Left forelimb (tissue), 1 donor: ENCODE measurements around the gene PRKD3.
A peak's percentile ranks its signal among the peaks of the same experiment; 100 is the strongest.

Experiments
- DNase-seq: peaks from one replicate; pipeline ENCODE4 v3.0.0-alpha.2; 2018; ENCODE audit warnings: low spot score

PRKD3 gene

DNA sequence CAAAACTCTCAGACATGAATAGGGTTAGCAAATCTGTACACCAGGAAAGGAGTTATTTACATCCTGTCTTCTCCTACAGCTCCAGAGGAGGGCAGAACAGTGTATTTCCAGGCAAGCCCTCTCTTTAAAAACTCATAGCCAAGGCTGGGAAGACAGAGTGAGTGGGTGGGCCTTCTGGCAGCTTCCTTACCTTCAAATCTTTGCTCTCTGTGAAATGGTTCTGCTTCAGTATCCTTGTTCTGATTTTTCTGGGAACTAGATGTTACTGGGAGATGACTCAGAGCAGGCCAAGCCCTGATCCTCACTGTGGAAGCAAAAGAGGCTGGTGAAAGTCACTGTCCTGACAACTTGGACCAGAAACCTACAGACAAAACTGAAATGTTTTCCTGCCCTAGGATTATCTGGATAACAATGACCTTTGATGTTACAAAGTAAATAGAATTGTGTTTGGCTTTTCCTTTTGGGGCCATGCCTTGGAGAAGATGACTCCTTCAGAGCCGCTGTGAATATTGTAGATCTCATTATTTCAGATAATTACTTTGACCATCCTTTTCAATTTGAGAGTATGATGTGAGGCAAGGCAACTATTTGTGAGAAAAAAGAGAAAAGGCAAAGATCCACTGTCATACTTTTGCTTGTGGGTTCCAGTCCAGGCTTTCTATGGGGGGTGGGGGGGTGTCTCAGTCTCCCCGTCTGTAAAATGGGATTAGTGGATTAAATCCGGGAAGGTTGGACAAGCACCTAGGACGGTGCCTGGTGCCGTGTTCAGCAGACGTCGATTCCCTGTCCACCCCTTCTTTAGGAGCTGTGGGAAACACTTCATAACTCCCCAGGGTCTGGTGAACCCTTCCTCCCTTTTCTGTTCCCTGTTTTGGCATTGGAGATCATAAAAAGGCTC, 19.2 kb upstream of the PRKD3 start:
- no peak for DNase-seq

DNA sequence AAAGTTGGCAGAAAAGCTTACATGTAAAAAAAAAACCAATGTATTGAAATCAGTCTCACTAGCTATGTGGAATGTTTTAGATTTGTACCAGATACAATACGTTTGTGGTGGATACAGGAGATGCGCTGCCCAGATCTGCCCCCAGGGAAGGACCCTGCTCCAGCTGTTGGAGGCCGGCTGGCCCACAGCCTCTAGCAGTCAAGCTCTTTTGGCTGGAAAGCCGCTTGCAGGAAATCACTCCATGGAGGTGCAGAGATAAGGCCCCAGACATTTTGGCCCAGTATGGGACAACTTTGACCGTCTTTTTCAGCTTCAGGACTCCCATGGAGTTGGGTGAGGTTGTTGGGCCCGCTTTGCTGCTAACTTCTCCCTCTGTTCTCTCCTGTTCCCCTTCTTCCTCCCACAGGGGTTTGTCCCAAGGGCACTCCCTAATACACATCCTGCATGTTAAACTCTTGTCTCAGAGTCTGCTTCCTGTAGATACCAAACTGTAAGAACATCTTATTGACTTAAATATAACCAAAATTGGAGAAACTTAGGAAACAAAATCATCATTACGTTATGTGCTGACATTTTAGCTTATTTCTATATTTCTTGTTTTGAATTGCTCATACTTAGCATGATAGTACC, 18.1 kb upstream of the PRKD3 start:
- no peak for DNase-seq

DNA sequence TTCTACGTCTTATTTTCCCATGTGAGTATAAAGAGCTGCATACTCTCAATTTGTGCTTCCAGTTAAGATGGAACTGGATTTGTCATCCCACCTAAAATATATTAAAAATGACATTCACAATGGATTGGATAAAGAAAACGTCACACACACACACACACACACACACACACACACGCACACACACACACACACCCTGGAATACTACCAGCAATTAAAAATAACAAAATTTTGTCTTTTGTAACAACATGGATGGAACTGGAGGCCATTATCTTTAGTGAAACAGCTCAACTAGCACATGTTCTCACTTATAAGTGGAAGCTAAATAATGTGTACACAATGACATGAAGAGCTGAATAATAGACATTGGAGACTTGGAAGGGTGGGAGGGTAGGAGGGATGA, 16.0 kb upstream of the PRKD3 start:
- DNase-seq, result no peak

DNA sequence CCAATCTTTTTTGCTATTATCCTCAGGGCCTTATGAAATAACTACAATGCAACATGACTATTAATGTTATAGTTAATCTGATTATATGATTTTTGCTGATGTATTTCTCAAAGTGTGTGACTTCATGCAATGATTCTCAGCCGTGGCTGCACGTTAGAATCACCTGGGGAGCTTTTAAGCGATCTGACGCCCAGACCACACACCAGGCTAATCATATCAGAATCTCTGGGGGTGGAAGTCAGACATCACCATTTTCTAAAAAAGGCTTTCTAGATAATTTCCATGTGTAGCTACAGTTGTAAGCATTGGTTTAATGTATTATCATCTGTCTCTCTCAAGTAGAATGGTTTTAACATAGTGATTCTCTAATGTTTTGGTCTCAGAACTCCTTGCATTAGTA, 14.3 kb upstream of the PRKD3 start:
- no peak for DNase-seq

DNA sequence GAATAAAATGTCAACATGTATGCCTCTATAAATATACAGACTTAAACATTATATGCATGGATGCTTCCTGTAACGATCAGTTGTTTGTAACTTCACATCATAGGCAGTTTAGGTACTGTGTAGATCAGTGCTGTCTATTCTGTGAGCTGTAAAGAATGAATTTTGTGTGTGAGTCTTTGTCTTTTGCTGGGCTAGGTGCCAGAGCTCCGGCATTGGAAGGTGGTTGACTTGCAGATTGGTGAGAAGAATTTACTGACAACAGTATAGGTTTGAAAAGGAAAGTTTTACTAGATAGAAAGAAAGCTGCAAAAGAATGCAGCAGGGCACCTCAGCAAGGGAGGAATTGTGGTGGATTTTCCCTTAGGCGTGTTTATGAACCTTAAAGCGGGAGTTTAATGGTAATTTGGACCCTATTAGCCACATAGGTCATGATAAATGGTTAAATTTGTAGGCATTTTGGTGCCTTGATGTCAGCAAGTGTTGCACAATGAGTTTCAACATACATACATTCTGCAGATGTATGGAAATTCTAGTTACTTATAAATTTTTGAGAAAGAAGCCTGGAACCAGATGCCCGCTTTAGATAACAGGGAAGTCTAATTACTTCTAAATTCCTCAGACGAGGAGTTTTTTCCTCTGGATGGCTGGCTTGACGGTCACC, 13.1 kb upstream of the PRKD3 start:
- no peak for DNase-seq

- no peak for DNase-seq
These were observed 11.0 kb upstream of the PRKD3 start for GRCh38 chr2:37335604-37336003.

GRCh38 chr2:37333256-37333655, 8.6 kb upstream of the PRKD3 start:
- no peak for DNase-seq

GRCh38 chr2:37332560-37332959, 7.9 kb upstream of the PRKD3 start:
- DNase-seq, result no peak

- no peak for DNase-seq
These were observed 6.0 kb upstream of the PRKD3 start for GRCh38 chr2:37330681-37331080.

GRCh38 chr2:37326866-37327634, 2.4 kb upstream of the PRKD3 start:
- DNase-seq, result no peak

GRCh38 chr2:37326285-37326684, 1.7 kb upstream of the PRKD3 start:
- DNase-seq, result no peak

GRCh38 chr2:37325625-37326071, 1.0 kb upstream of the PRKD3 start:
- no peak for DNase-seq

GRCh38 chr2:37324536-37324785, 172 bp downstream of the PRKD3 start:
- no peak for DNase-seq

DNA sequence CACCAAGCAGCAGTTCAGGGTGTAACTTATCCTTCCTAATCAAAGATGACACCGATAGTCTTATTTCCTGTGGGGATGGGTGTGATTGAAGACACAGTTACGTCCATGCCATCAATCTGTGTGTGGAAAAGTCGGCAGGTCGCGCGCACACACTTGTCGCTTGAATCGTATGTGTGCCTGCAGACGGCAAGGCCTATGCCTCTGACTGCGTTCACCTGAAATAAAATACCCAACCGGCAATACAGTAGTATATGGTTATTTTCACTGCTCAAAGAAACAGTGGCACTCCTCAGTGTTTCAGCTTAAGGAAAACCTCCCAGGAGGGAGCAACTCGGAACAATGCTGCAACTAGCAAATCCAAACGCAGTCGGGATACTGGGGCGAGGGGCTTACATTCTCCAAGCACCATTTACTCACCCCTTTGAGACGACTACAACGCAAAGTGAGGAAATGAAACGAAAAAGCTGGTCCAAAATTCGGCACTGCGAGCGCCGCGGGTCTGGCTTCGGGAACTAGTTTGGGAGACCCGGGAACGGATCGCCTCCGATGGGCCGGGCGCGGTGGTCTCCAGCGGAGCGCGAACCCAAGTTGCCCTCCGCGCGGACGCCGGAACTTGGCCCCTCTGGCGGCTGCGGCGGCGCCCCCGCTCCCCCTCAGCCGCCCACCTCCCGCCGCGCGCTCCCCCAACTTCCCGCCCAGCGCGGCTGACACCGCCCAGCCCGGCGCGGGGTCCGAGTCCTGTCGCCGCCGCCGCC, 675 bp downstream of the PRKD3 start:
- peak; percentile 73 for DNase-seq

DNA sequence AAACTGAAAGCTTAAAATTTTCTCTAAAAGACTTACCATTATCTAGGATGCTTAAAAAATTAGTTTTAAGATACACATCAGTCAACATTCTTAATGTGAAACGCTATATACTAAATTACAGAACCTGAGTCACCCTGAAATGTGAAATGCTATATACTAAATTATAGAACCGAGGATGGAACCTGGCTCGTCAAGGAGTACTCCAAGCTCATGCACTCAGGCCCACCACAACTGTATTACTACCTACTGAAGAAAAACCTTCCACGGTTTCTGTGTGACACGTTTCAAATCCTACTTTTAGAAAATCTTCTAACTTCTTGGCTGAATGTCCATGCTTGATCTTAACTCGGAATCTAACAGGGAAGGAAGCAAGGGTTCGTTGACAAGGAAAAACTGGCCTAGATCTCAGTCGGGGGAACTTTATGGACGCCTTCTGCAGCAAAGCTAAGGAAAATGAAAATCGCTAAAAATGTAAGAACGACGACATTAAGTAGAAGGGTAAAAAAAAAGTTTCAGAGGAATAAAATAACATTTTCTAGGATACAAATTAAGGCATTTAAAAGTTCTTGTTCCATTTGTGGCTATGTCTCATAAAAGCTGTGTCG, 1.4 kb downstream of the PRKD3 start:
- DNase-seq, result no peak

- no peak for DNase-seq
These were observed 2.3 kb downstream of the PRKD3 start for GRCh38 chr2:37322368-37322767.

- DNase-seq, result no peak
These were observed 3.5 kb downstream of the PRKD3 start for GRCh38 chr2:37321029-37321682.

DNA sequence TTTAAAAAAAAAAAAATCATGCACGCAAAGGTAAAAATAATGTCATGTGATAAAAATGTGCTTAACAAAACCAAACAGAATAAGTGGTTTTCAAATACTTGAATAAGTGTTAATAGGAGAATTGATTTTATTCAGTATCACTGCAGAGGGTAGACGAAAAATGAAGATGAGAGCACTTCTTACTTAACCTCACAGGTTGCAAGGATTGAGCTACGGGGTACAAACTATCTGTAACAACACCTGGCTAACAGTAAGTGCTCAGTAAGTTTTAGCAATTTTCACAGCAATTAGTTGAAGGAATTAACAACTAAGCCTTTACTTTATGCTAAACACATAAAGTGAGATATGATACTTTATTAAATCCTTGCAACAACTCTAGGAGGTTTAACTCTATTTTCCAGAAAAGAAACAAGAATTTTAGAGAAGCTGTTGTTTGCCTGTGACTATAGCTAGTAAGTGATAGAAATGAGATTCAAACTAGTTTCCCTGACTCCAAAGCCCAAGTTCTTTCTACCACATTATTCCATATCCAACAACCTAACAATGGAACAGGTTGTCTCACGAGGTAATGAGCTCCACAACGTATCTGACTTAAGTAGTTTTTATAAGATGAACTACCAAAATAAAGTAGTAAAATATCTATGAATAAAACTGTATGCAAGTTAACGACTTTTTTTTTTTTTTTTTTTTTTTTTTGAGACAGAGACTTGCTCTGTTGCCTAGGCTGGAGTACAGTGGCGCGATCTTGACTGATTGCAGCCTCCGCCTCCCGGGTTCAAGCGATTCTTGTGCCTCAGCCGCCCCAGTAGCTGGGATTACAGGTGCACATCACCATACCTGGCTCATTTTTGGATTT, 4.7 kb downstream of the PRKD3 start:
- DNase-seq, result no peak

- DNase-seq, result no peak
These were observed 6.2 kb downstream of the PRKD3 start for GRCh38 chr2:37318401-37318800.

GRCh38 chr2:37317746-37318145, 6.9 kb downstream of the PRKD3 start:
- DNase-seq, result no peak
